SU-DHL-6 (cell line): Measurements from ENCODE around the gene ARF6.
A peak's percentile ranks its signal among the peaks of the same experiment; 100 is the strongest.

Experiments
- H2AFZ ChIP-seq: fragments of 200-600 bp; sonication (generic); 2 replicates; pipeline ENCODE4 v1.6.1; 2014; ENCODE audit warnings: low read depth, mild to moderate bottlenecking, moderate library complexity, mixed read lengths, antibody characterized with exemption, low read length; ENCODE audit not compliant: severe bottlenecking
- H3F3A ChIP-seq: fragments of 200-600 bp; shearing (Covaris generic); 2 replicates; pipeline ENCODE4 v1.6.0; 2016; ENCODE audit warnings: antibody characterized with exemption, mild to moderate bottlenecking; ENCODE audit not compliant: insufficient read depth
- H3K27ac ChIP-seq: fragments of 200-600 bp; sonication (generic); 2 replicates; pipeline ENCODE4 v1.5.1; 2016; ENCODE audit warnings: low read depth, mild to moderate bottlenecking, low read length, moderate library complexity, mixed read lengths
- H3K27me3 ChIP-seq: fragments of 200-600 bp; sonication (generic), shearing (Covaris generic); 2 replicates; pipeline ENCODE4 v1.6.0; 2014; ENCODE audit warnings: mild to moderate bottlenecking, low read length
- H3K36me3 ChIP-seq: fragments of 200-600 bp; sonication (generic); 2 replicates; pipeline ENCODE4 v1.6.1; 2014; ENCODE audit warnings: mild to moderate bottlenecking, low read length, mixed read lengths
- H3K4me2 ChIP-seq: fragments of 300-600, 200-600 bp; shearing (Covaris generic), sonication (generic); 2 replicates; pipeline ENCODE4 v1.6.0; 2014; ENCODE audit warnings: low read length, low read depth, mild to moderate bottlenecking; ENCODE audit not compliant: poor library complexity, severe bottlenecking
- H3K4me3 ChIP-seq: fragments of 200-600 bp; sonication (generic); 2 replicates; pipeline ENCODE4 v1.5.1; 2014; ENCODE audit warnings: antibody characterized with exemption, low read length, mild to moderate bottlenecking, mixed read lengths; ENCODE audit not compliant: insufficient read depth, poor library complexity, severe bottlenecking
- H3K79me2 ChIP-seq: fragments of 200-600 bp; sonication (generic); 2 replicates; pipeline ENCODE4 v1.6.1; 2014; ENCODE audit warnings: mild to moderate bottlenecking, low read length, moderate library complexity; ENCODE audit not compliant: insufficient read depth
- H3K9ac ChIP-seq: fragments of 200-600 bp; sonication (generic); 2 replicates; pipeline ENCODE4 v1.7.0; 2014; ENCODE audit warnings: mild to moderate bottlenecking, low read length
- H3K9me2 ChIP-seq: fragments of 200-600 bp; sonication (generic); replicated peaks from 2 replicates; pipeline ENCODE4 v1.6.1; 2014; ENCODE audit warnings: low read length; ENCODE audit not compliant: insufficient read depth
- H3K9me3 ChIP-seq: fragments of 200-600 bp; sonication (generic); 2 replicates; pipeline ENCODE4 v1.6.1; 2014; ENCODE audit warnings: low read length, mixed read lengths; ENCODE audit not compliant: insufficient read depth
- H4K20me1 ChIP-seq: fragments of 200-600 bp; sonication (generic); 2 replicates; pipeline ENCODE4 v1.6.1; 2014; ENCODE audit warnings: low read depth, mild to moderate bottlenecking, antibody characterized with exemption, low read length, moderate library complexity, mixed read lengths
- EZH2phosphoT487 ChIP-seq: fragments of 200-600 bp; sonication (generic), shearing (Covaris generic); conservative IDR thresholded peaks from 2 replicates; pipeline ENCODE4 v1.6.1; 2018; ENCODE audit warnings: mild to moderate bottlenecking, antibody characterized with exemption, low read length, moderate library complexity, mixed read lengths
- TF ChIP-seq, protein P1 (sequence below): fragments of 200-600 bp; sonication (generic); IDR thresholded peaks from one replicate; pipeline ENCODE4 v1.5.1; 2017; ENCODE audit warnings: antibody characterized with exemption, mild to moderate bottlenecking, low read length, moderate library complexity; ENCODE audit not compliant: insufficient read depth, poor library complexity, severe bottlenecking

The ARF6 gene

GRCh38 chr14:49852301-49853157 lies 40.4 kb upstream of the ARF6 start, which contains the start of gene NEMF:
Gene NEMF, minus strand, starts transcription at chr14:49852788. Its CDS starts 35 bp downstream, at chr14:49852753.
- H3K9me2 ChIP-seq: no peaks in the 10 kb centered on the region
- H4K20me1 ChIP-seq: no peaks in the 10 kb centered on the region
- peaks cover 24% of the 10 kb centered on the region for H3K36me3 ChIP-seq
- H3K27ac ChIP-seq: peak within 1 kb of the TSS; percentile 66
- peak within 1 kb of the TSS; percentile 97 for H3K4me2 ChIP-seq
- peak within 1 kb of the TSS; percentile 79 for H2AFZ ChIP-seq
- no peaks in the 10 kb centered on the region for H3K9me3 ChIP-seq
- no peak for TF ChIP-seq EZH2phosphoT487
- TF ChIP-seq, protein P1, sequence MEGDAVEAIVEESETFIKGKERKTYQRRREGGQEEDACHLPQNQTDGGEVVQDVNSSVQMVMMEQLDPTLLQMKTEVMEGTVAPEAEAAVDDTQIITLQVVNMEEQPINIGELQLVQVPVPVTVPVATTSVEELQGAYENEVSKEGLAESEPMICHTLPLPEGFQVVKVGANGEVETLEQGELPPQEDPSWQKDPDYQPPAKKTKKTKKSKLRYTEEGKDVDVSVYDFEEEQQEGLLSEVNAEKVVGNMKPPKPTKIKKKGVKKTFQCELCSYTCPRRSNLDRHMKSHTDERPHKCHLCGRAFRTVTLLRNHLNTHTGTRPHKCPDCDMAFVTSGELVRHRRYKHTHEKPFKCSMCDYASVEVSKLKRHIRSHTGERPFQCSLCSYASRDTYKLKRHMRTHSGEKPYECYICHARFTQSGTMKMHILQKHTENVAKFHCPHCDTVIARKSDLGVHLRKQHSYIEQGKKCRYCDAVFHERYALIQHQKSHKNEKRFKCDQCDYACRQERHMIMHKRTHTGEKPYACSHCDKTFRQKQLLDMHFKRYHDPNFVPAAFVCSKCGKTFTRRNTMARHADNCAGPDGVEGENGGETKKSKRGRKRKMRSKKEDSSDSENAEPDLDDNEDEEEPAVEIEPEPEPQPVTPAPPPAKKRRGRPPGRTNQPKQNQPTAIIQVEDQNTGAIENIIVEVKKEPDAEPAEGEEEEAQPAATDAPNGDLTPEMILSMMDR: peak; percentile 96
- H3K9ac ChIP-seq: peak within 1 kb of the TSS; percentile 93
- peaks cover 10% of the 10 kb centered on the region; the same call in 1 of the 2 replicates for H3F3A ChIP-seq
- peak within 1 kb of the TSS; percentile 95 for H3K4me3 ChIP-seq
- H3K79me2 ChIP-seq: peaks cover 29% of the 10 kb centered on the region
- H3K27me3 ChIP-seq: no peaks in the 10 kb centered on the region

DNA sequence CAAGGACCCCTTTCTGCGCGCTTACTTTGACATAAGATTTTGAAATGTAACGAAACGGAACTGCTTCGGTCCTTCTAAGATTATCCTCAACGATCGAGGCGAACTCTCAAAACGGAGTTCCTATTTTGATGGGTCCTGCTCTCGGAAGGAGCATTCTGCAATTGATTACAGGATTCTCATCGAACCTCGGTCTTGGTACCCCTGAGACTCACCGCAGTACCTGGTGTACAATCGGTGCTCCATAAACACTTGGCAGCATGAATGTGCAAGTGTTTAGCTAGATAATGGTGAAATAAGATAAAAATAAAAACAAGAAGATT lies 39.8 kb upstream of the ARF6 start:
- Histone ChIP-seq H3K36me3 (peaks cover 22% of the 10 kb centered on the region), H2AFZ (peak overlapping the region; percentile 79), H3K9me3 (no peaks in the 10 kb centered on the region), H3K4me2 (peak overlapping the region; percentile 97), H3K27ac (peak overlapping the region; percentile 66; the same call in 1 of the 2 replicates), H3K9ac (peak overlapping the region; percentile 93), H3K27me3 (no peaks in the 10 kb centered on the region), H3K79me2 (peaks cover 29% of the 10 kb centered on the region), H3K9me2 (no peaks in the 10 kb centered on the region), H3K4me3 (peak overlapping the region; percentile 95), H4K20me1 (no peaks in the 10 kb centered on the region), H3F3A (peaks cover 14% of the 10 kb centered on the region; the same call in 1 of the 2 replicates)
- TF ChIP-seq, protein P1: no peak
- no peak for TF ChIP-seq EZH2phosphoT487

GRCh38 chr14:49853572-49854375 lies 39.1 kb upstream of the ARF6 start:
- Histone ChIP-seq H4K20me1 (no peaks in the 10 kb centered on the region), H3K4me3 (no peak overlapping the region), H3K9ac (no peak overlapping the region), H3K9me2 (no peaks in the 10 kb centered on the region), H3K36me3 (peaks cover 19% of the 10 kb centered on the region), H3K27ac (no peak overlapping the region), H3K4me2 (peak overlapping the region; percentile 97), H3K27me3 (no peaks in the 10 kb centered on the region), H2AFZ (no peak overlapping the region), H3K9me3 (no peaks in the 10 kb centered on the region), H3F3A (peaks cover 14% of the 10 kb centered on the region; the same call in 1 of the 2 replicates), H3K79me2 (peaks cover 29% of the 10 kb centered on the region)
- no peak for TF ChIP-seq EZH2phosphoT487
- TF ChIP-seq, protein P1: peak; percentile 36
